Body of pancreas (tissue), 4 donors: ENCODE data around the gene RPTOR. TPM values are rescaled to one million over a fixed set of nuclear protein-coding genes. Genes with fewer than 3 reads are reported as not detected.

ENCODE experiments used
- ATAC-seq: fragments of 150-250 bp; one replicate; pipeline ENCODE4 v1.9.1; 2016
- DNase-seq, 4 donors: peaks; one replicate each; pipeline ENCODE4 v3.0.0-alpha.2; 2019
- H3K27ac ChIP-seq, 4 donors: fragments of 200-600 bp; sonication (generic); 1 replicate in 3 of 4; 2 replicates in 1 of 4; pipeline versions ENCODE4 v1.5.1 to v1.6.1; 2016 to 2019; ENCODE audit warnings: mild to moderate bottlenecking in 1 of 4, mixed read lengths in 1 of 4, moderate library complexity in 1 of 4
- H3K27me3 ChIP-seq, 2 donors: fragments of 200-600 bp; sonication (generic); one replicate each; pipeline ENCODE4 v1.6.0; 2016; ENCODE audit warnings: mild to moderate bottlenecking in 1 of 2
- H3K36me3 ChIP-seq, 2 donors: fragments of 200-600 bp; sonication (generic); replicated peaks in 1 of 2; 2 replicates each; pipeline ENCODE4 v1.5.1; 2016; ENCODE audit warnings: low read depth in 2 of 2; ENCODE audit not compliant: insufficient read depth in 1 of 2
- H3K4me1 ChIP-seq: fragments of 200-600 bp; sonication (generic); one replicate; pipeline ENCODE4 v1.6.0; 2016
- H3K4me3 ChIP-seq, 2 donors: fragments of 200-600 bp; sonication (generic); 1 replicate in 1 of 2; 2 replicates in 1 of 2; pipeline ENCODE4 v1.5.1; 2016 to 2019
- H3K9me3 ChIP-seq, 3 donors: fragments of 200-600 bp; sonication (generic); 1 replicate in 2 of 3; 2 replicates in 1 of 3; pipeline ENCODE4 v1.5.1; 2016
- POLR2A ChIP-seq, 3 donors: fragments of 450-650 bp; IDR thresholded peaks; one replicate each; pipeline ENCODE4 v1.6.1; 2016; ENCODE audit warnings: antibody characterized with exemption in 3 of 3, mild to moderate bottlenecking in 2 of 3
- WGBS, 2 donors: methylation state at CpG; one replicate each; pipeline ENCODE4 v1.1.5; 2017; 5-methylcytosine and 5-hydroxymethylcytosine counted together
- intact Hi-C: fragments of 100-400 bp; cut with DNase I; formaldehyde crosslinking; loops from one replicate; pipeline ENCODE4 v1.15.1; 2023
- total RNA-seq, 2 donors: library from RNA; depleted of rRNA; stranded (reverse); fragments of >200 nt; gene quantifications; one replicate each; pipeline ENCODE4 v1.1.0, GENCODE V29; 2016
- TF ChIP-seq, protein P1 (sequence below), 7 experiments: fragments of 450-650 bp in 4 of 7; fragments of 200-600 bp in 3 of 7; sonication (generic) in 3 of 7; IDR thresholded peaks; one replicate each; pipeline ENCODE4 v1.5.1; 2016 to 2019; ENCODE audit warnings: antibody characterized with exemption in 7 of 7

The RPTOR gene
- total RNA-seq, 2 donors from 2014 or later, result 22.3 to 34.3 TPM

DNA sequence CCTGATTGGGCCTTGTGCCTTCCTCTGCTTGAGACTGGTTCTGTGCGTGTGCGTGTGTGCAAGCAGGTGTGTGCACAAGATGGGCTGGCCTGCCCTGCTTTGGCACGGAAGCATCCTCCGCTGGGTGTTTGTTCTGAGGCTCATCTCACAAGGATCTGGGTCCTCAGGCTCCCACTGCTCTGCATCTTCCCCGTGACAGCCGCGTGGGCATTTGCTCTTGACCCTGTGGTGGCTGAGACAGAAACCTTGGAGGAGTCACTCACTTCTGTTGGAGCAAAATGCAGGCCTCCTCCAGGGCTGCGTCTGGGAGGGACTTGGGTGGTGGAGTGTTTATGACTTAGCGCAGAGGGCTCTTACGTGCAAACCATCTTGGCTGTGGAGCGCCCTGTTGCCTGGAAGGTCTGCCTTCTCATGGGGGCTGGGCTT is 119.2 kb downstream of the RPTOR start:
- Histone ChIP-seq H3K36me3 (no peaks in the 10 kb centered on the region), H3K4me3 (no peak overlapping the region), H3K27ac (no peak overlapping the region), H3K9me3 (no peaks in the 10 kb centered on the region), H3K4me1 (no peaks in the 10 kb centered on the region), H3K27me3 (no peaks in the 10 kb centered on the region)
- ATAC-seq (no peak), DNase-seq (no peak)
- no peak for TF ChIP-seq POLR2A (IDR thresholded peaks at IDR 0.05)
- TF ChIP-seq, protein P1, sequence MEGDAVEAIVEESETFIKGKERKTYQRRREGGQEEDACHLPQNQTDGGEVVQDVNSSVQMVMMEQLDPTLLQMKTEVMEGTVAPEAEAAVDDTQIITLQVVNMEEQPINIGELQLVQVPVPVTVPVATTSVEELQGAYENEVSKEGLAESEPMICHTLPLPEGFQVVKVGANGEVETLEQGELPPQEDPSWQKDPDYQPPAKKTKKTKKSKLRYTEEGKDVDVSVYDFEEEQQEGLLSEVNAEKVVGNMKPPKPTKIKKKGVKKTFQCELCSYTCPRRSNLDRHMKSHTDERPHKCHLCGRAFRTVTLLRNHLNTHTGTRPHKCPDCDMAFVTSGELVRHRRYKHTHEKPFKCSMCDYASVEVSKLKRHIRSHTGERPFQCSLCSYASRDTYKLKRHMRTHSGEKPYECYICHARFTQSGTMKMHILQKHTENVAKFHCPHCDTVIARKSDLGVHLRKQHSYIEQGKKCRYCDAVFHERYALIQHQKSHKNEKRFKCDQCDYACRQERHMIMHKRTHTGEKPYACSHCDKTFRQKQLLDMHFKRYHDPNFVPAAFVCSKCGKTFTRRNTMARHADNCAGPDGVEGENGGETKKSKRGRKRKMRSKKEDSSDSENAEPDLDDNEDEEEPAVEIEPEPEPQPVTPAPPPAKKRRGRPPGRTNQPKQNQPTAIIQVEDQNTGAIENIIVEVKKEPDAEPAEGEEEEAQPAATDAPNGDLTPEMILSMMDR (IDR thresholded peaks at IDR 0.05), result no peak
- intact Hi-C loops, result no loop called here
- 78 to 88% methylated on average over 10 to 11 of the region's 11 CpGs for WGBS, 2 donors

DNA sequence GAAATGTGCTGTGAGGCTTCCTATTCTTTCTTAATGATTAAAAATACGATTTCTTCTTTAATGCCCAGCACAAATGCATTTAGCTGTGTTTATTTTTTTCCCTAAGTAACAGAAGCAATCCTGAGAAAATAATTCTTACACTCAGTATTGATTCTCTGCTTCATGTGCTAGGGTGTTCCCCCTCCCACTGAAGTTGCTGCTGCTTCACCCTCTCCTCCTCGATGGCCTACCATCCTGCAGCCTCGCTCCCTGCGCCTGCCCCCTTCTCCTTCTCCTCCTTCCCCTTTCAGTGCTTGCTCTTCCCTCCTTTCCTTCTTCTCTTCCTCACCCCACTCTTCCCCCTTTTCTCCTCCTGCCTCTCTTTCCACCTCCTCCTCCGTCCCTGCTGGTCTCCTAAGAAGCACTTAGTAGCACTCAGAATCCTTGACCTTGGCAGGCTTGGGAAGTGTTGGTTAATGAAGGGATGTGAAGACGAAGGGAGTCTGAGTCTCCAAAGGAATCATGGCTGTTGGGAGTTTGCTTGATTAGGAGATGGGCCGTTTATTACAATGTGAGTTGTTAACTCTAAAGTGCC is 119.7 kb downstream of the RPTOR start:
- ATAC-seq (no peak), DNase-seq (no peak)
- WGBS, 2 donors, result 35 to 57% methylated on average over 5 to 7 of the region's 7 CpGs
- Histone ChIP-seq H3K4me3 (no peak overlapping the region), H3K27ac (no peak overlapping the region), H3K4me1 (no peaks in the 10 kb centered on the region), H3K9me3 (no peaks in the 10 kb centered on the region), H3K36me3 (no peaks in the 10 kb centered on the region), H3K27me3 (no peaks in the 10 kb centered on the region)
- intact Hi-C loops, result no loop called here
- TF ChIP-seq, protein P1 (IDR thresholded peaks at IDR 0.05), result no peak
- no peak for TF ChIP-seq POLR2A (IDR thresholded peaks at IDR 0.05)

DNA sequence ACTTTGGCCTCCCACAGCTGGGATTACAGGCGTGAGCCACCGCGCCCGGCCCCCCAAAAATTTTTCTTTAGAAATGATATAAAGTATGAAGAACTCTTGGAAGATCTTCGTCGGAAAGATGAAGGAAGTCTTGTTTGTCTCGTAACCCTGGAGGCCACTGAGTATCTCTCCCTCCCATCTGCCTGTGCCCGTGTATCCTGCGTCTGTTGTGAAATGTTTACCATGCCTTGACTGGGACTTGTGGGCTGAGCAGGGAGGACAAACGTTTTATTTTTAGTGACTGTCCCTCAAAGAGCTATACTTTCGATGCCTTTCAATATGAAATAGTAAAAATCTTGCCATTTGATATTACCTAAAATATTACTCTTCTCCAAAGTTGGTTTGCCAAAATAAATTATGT is 121.2 kb downstream of the RPTOR start:
- Histone ChIP-seq H3K36me3 (no peaks in the 10 kb centered on the region), H3K4me1 (peaks cover 1% of the 10 kb centered on the region), H3K27me3 (no peaks in the 10 kb centered on the region), H3K4me3 (no peak overlapping the region), H3K9me3 (no peaks in the 10 kb centered on the region), H3K27ac (no peak overlapping the region)
- TF ChIP-seq, protein P1 (IDR thresholded peaks at IDR 0.05), result no peak
- TF ChIP-seq POLR2A (IDR thresholded peaks at IDR 0.05), result no peak
- intact Hi-C loops, result no loop called here
- WGBS, 2 donors, result 78 to 93% methylated on average over 11 of the region's 11 CpGs
- DNase-seq (no peak), ATAC-seq (no peak)

DNA sequence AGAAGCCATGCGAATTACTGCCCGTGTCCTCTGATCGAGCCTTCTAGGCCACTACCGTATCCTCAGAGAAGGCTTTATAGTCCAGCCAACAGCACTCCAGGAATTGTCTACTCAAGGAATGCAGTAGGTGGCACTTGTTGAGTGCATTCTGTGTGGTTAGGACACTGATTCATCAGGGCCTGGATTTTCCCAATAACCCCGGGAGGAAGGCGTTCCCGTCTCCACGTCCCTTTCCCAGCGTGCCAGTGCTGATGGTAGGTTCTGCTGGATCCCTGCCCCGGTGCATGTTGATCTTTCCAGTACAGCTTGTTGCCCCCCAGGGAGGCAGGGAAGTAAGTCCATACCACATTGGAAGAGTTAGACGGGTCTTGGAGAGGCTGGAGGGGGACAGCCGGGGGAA is 122.2 kb downstream of the RPTOR start:
- 95 to 96% methylated on average over 12 of the region's 12 CpGs for WGBS, 2 donors
- TF ChIP-seq, protein P1 (IDR thresholded peaks at IDR 0.05), result no peak
- no peak for TF ChIP-seq POLR2A (IDR thresholded peaks at IDR 0.05)
- intact Hi-C loops, result no loop called here
- Histone ChIP-seq H3K27ac (no peak overlapping the region), H3K4me3 (no peak overlapping the region), H3K36me3 (no peaks in the 10 kb centered on the region), H3K27me3 (no peaks in the 10 kb centered on the region), H3K4me1 (peaks cover 12% of the 10 kb centered on the region), H3K9me3 (no peaks in the 10 kb centered on the region)
- DNase-seq (no peak), ATAC-seq (no peak)
